Lung microvascular endothelial cell (primary cell): ENCODE measurements around the gene CCNI. TPM values are rescaled to one million over a fixed set of nuclear protein-coding genes. Genes with fewer than 3 reads are reported as not detected.
"Not testable (repeated sequence)": the region's sequence is repeated elsewhere in the genome, so short reads cannot be mapped to it uniquely, and the experiment has no call there.

Source experiments
- DNase-seq, 2 donors: peaks; one replicate each; pipeline versions ENCODE4 v3.0.0 to v3.0.0-alpha.2; 2010; ENCODE audit warnings: low read depth in 2 of 2
- total RNA-seq: library from RNA; depleted of rRNA; stranded (reverse); fragments of >200 nt; gene quantifications from 2 replicates; pipeline ENCODE4 v1.2.1, GENCODE V29; 2014

CCNI gene
- total RNA-seq, 1 donor from 2014 or later: 80.6 TPM

DNA sequence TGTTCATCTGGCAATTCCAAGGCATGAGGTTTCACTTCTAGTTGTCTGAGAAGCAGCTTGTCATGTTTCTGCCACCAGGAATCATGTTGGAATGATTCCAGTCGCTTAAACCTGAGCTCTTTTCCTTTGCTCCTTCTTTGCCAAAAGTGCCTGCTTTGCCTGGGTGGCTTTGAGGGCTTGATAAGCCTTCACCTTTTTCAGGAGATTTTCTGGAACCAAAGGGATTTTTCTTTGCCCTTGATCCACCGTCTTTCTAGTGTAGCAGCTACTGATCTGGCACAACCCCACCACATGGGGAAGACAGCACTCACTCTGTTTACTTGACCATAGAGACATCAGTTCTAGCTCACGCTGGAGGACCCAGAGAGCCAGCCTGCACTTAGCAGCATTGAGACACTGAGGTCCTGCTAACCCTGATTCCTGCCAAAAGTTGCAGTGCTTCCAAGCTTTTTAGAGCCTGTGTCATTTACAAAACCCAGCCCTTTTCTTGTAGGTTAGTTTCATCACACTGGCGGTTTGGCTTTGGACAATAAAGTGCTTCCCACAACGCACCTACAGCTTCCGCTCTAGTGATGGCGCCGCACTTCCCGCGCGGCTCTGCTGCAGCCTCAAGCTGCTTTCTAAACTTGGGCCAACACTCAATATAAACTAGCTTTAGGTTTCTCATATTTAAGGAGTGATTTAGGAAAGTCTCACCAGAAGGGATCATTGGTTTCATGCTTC lies 7.3 kb upstream of the CCNI start:
- no peak for DNase-seq

DNA sequence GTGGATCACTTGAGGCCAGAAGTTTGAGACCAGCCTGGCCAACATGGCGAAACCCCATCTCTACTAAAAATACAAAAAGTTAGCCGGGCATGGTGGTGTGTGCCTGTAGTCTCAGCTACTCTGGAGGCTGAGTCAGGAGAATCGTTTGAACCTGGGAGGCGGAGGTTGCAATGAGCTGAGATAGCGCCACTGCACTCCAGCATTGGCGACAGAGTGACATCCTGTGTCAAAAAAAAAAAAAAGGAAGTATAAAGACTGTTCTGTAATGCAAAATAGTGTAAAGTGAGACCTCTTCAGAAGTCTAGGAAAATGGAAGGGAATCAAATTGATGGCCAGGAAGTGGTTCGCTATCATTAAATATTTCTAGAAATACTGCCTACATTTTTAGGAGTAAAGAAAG lies 5.0 kb upstream of the CCNI start:
- not testable (repeated sequence) for DNase-seq

- DNase-seq: no peak
Measured at GRCh38 chr4:77079281-77079680, 3.5 kb upstream of the CCNI start.

- DNase-seq: no peak
Measured at GRCh38 chr4:77078401-77078800, 2.6 kb upstream of the CCNI start.

DNA sequence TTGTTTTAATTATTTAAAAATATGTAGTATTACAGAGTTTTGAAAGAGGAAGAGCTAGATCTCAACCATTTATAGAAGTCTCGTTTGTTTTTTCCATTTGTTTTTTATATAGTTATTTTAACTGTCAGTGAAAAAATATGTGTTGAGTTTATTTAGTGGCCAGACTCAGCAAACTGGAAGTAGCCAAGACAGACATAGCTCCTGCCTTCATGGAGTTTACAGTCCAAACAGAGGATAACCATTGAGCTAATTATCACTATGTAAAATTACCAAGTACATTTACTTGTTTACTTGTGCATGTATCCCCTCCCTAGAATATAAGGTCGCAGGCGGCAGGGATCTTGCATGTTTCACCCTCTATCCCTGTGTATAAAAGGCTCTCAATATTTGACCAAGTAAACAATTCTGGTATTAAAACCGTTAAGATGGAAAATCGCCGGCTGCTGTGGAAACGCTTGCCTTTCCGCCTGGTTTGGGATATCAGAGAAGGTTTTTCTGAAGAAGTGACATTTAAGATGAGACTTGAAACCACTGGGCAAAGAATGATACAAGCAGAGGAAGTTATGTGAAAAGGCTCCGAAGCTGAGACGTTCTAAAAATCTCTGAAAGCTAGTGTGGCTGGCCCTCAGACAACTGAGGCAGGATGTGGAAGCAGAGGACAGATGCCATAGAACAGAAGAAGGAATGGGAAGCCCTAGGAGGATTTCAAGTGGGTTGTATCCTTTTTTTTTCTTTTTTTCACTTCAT lies 1.3 kb upstream of the CCNI start:
- no peak for DNase-seq

DNA sequence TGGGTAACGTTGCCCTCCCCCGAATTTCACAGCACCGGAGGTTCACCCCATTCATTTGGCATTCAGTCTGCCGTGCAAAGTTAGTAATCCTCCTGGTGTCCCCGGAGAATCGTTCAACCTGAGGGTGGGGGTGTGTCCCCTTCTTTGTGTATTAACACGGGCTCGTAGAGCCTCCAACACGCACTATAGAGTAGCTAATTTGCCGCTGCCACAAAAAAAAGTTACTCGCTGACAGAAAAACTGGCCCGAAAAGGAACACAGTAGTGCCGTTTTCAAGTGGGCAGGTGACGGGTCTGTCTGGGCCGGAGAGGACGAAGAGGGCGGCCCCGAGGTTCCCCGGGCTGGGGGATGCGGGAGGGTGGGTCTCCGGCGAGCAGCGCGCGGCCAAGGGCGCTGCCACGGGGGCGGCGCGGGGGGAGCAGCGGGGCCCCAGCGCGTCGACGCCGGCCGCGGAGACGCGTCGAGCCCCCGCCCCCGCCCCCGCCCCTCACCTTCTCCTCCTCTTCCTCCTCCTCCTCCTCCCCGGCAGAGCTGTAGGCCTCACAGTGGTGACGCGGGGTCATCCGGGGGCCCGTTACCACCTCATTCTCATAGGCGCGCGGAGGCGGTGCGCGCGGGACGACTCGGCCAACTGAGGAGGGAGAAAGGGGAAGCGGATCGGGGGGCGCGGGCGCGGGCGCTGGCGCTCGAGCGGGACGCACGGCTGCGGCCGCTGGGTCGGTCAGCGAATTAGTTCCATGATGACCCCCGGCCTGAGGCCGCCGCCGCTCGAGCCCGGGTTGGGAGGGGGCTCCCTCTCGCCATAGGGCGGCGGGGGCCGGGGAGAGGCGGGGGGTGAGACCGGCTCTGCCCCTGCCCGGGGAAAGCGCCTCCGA lies 571 bp downstream of the CCNI start:
- DNase-seq: peak; percentile 73 to 88

- peak; percentile 9 to 10 for DNase-seq
Measured at GRCh38 chr4:77074381-77074831, 1.4 kb downstream of the CCNI start.

DNA sequence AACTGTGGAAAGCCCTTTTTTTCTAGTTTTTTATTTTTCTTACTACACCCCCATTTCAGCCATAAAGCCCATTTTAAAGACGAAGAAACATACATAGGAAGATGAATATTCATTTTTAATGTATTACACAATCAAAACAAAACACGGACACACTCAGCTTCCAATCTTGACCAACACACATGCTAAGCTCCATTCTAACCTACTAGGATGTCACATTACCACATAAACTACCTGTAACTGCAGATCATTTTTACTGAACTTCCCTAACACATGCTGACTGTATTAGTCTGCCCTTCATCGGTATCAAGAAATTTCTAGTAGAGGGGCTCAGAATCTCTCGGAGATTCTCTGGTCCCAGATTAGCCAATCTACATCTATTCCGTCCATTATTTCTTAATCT lies 1.8 kb downstream of the CCNI start:
- peak; percentile 7 to 8 for DNase-seq

- DNase-seq: peak; percentile 7 to 26
Measured at GRCh38 chr4:77073106-77073809, 2.5 kb downstream of the CCNI start.

DNA sequence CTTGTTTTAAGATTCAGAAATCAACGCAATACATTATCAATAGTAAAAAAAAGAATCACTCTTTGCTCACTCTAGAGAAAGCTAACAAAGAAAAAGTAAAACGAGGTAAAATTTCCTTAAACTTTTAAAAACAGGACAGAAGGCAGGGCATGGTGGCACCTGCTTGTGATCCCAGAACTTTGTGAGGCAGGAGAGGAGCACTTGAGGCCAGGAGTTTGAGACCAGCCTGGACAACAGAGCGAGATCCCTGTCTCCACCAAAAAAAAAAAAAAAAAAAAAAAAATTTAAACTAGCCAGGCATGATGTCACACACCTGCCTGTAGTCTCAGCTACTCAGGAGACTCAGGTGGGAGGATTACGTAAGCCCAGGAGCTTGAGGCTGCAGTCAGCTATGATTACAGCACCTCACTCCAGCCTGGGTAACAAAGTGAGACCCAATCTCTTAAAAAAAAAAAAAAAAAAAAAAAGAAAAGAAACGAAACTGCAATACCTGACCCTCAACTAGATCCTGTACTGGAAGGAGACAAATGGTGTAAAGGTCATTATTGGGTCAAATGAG lies 3.5 kb downstream of the CCNI start:
- DNase-seq: no peak

GRCh38 chr4:77069514-77069913 lies 6.3 kb downstream of the CCNI start:
- DNase-seq: not testable (repeated sequence)

DNA sequence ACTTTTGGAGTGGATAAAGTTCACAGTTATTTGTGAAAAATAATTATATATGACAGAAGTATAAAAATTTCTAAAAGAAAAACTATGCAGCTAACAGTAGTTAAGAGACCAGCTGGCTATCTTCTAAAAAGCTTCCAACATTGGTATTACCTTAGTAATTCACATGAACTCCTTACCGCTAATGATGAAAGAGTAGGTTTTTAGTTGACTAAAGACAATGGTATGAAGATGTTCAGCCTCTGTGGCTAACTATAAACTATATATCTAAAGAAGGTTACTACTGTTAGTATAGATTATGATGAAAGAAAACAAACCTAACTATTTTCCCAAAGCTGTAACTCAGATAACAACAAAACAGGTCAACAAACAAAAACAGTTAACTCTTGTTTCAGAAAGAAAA lies 10.4 kb downstream of the CCNI start:
- DNase-seq: no peak

DNA sequence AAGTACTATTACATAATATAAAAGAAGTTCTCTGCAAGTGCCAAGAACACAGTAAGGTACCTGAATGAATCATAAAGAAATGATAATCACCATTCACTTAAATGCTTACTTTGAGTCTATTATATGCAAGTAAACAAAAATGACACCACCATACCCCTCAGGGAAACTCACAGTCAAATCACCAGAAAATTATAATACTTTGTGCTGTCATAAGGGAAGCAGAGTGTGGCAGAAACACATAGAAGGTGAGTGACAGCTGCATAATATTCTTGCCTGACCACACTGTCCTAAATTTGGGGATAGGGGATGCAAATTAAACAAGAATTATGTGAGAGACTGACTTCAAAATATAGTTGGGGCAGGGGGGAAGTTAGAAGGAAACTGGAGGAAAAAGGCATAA lies 12.9 kb downstream of the CCNI start:
- DNase-seq: no peak

- DNase-seq: peak; percentile 58 to 65
Measured at GRCh38 chr4:77052352-77052751, 23.4 kb downstream of the CCNI start.

- DNase-seq: no peak
Measured at GRCh38 chr4:77050962-77051361, 24.8 kb downstream of the CCNI start.

- peak; percentile 37 to 41 for DNase-seq
Measured at GRCh38 chr4:77047037-77047436, 28.8 kb downstream of the CCNI start.

GRCh38 chr4:77045490-77045889 lies 30.3 kb downstream of the CCNI start:
- DNase-seq: peak in 1 of 2 donors; percentile 19

DNA sequence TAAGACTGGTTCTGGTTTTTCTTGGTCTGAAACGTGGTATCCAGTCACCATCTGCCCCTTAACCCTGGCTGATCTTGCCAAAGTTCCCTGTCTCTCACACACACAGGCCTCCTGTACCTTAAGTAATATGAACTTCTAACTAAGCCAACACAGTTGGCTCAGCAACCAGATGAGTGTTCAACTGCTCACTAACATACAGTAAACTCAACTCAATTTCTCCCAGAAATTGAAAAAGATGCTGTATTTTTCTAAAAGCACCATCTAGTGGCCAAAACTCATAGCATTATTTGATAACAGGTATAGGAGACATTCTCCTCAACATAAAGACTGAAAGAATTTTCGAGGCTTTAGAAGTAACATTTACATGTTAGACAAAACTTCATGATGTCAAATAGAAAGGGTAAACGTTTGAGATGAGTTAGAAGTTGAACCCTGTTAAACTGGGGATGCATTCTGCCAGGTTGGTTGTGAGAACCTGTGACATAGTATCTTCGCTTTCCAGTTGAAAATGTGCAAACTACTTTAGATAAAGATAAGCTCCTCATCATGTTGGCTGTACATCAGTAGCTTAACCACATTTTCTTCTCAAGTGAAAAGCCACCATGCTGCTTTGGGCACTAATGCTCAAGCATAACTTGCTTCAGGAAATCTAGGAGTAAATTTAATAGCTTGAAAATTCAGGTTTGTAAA lies 31.2 kb downstream of the CCNI start:
- DNase-seq: peak; percentile 48 to 54

GRCh38 chr4:77043507-77044136 lies 32.2 kb downstream of the CCNI start:
- no peak for DNase-seq
